SU-DHL-6 (cell line): ENCODE data around the gene SLC35F1.

Experiments
- H2AFZ ChIP-seq: fragments of 200-600 bp; sonication (generic); 2 replicates; pipeline ENCODE4 v1.6.1; 2014; ENCODE audit warnings: low read depth, mild to moderate bottlenecking, moderate library complexity, mixed read lengths, antibody characterized with exemption, low read length; ENCODE audit not compliant: severe bottlenecking
- H3F3A ChIP-seq: fragments of 200-600 bp; shearing (Covaris generic); 2 replicates; pipeline ENCODE4 v1.6.0; 2016; ENCODE audit warnings: antibody characterized with exemption, mild to moderate bottlenecking; ENCODE audit not compliant: insufficient read depth
- H3K27ac ChIP-seq: fragments of 200-600 bp; sonication (generic); 2 replicates; pipeline ENCODE4 v1.5.1; 2016; ENCODE audit warnings: low read depth, mild to moderate bottlenecking, low read length, moderate library complexity, mixed read lengths
- H3K27me3 ChIP-seq: fragments of 200-600 bp; sonication (generic), shearing (Covaris generic); 2 replicates; pipeline ENCODE4 v1.6.0; 2014; ENCODE audit warnings: mild to moderate bottlenecking, low read length
- H3K36me3 ChIP-seq: fragments of 200-600 bp; sonication (generic); 2 replicates; pipeline ENCODE4 v1.6.1; 2014; ENCODE audit warnings: mild to moderate bottlenecking, low read length, mixed read lengths
- H3K4me2 ChIP-seq: fragments of 300-600, 200-600 bp; shearing (Covaris generic), sonication (generic); 2 replicates; pipeline ENCODE4 v1.6.0; 2014; ENCODE audit warnings: low read length, low read depth, mild to moderate bottlenecking; ENCODE audit not compliant: poor library complexity, severe bottlenecking
- H3K4me3 ChIP-seq: fragments of 200-600 bp; sonication (generic); 2 replicates; pipeline ENCODE4 v1.5.1; 2014; ENCODE audit warnings: antibody characterized with exemption, low read length, mild to moderate bottlenecking, mixed read lengths; ENCODE audit not compliant: insufficient read depth, poor library complexity, severe bottlenecking
- H3K79me2 ChIP-seq: fragments of 200-600 bp; sonication (generic); 2 replicates; pipeline ENCODE4 v1.6.1; 2014; ENCODE audit warnings: mild to moderate bottlenecking, low read length, moderate library complexity; ENCODE audit not compliant: insufficient read depth
- H3K9ac ChIP-seq: fragments of 200-600 bp; sonication (generic); 2 replicates; pipeline ENCODE4 v1.7.0; 2014; ENCODE audit warnings: mild to moderate bottlenecking, low read length
- H3K9me2 ChIP-seq: fragments of 200-600 bp; sonication (generic); replicated peaks from 2 replicates; pipeline ENCODE4 v1.6.1; 2014; ENCODE audit warnings: low read length; ENCODE audit not compliant: insufficient read depth
- H3K9me3 ChIP-seq: fragments of 200-600 bp; sonication (generic); 2 replicates; pipeline ENCODE4 v1.6.1; 2014; ENCODE audit warnings: low read length, mixed read lengths; ENCODE audit not compliant: insufficient read depth
- H4K20me1 ChIP-seq: fragments of 200-600 bp; sonication (generic); 2 replicates; pipeline ENCODE4 v1.6.1; 2014; ENCODE audit warnings: low read depth, mild to moderate bottlenecking, antibody characterized with exemption, low read length, moderate library complexity, mixed read lengths
- EZH2phosphoT487 ChIP-seq: fragments of 200-600 bp; sonication (generic), shearing (Covaris generic); conservative IDR thresholded peaks from 2 replicates; pipeline ENCODE4 v1.6.1; 2018; ENCODE audit warnings: mild to moderate bottlenecking, antibody characterized with exemption, low read length, moderate library complexity, mixed read lengths
- TF ChIP-seq, protein P1 (sequence below): fragments of 200-600 bp; sonication (generic); IDR thresholded peaks from one replicate; pipeline ENCODE4 v1.5.1; 2017; ENCODE audit warnings: antibody characterized with exemption, mild to moderate bottlenecking, low read length, moderate library complexity; ENCODE audit not compliant: insufficient read depth, poor library complexity, severe bottlenecking

Gene SLC35F1

DNA sequence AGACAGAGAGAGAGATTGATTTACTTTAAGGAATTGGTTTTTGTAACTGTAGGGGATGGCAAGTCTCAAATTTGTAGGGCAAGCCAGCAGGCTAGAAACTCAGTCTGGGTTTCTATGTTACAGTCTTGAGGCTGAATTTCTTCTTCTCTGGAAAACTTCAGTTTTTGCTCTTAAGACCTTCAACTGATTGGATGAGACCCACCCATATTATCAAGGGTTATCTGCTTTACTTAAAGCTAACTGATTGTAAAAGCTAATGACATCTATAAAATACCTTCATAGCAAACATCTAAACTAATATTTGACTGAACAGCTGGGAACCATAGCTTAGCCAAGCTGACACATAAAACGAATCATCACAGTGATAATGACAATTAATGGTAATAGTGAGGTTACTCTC, 22.4 kb downstream of the SLC35F1 start:
- no peaks in the 10 kb centered on the region for H3K79me2 ChIP-seq
- H3K9me3 ChIP-seq, result peaks cover 13% of the 10 kb centered on the region; the same call in 1 of the 2 replicates
- no peaks in the 10 kb centered on the region for H3K27me3 ChIP-seq
- TF ChIP-seq, protein P1, sequence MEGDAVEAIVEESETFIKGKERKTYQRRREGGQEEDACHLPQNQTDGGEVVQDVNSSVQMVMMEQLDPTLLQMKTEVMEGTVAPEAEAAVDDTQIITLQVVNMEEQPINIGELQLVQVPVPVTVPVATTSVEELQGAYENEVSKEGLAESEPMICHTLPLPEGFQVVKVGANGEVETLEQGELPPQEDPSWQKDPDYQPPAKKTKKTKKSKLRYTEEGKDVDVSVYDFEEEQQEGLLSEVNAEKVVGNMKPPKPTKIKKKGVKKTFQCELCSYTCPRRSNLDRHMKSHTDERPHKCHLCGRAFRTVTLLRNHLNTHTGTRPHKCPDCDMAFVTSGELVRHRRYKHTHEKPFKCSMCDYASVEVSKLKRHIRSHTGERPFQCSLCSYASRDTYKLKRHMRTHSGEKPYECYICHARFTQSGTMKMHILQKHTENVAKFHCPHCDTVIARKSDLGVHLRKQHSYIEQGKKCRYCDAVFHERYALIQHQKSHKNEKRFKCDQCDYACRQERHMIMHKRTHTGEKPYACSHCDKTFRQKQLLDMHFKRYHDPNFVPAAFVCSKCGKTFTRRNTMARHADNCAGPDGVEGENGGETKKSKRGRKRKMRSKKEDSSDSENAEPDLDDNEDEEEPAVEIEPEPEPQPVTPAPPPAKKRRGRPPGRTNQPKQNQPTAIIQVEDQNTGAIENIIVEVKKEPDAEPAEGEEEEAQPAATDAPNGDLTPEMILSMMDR, result no peak
- no peak for TF ChIP-seq EZH2phosphoT487
- H3K36me3 ChIP-seq, result no peaks in the 10 kb centered on the region
- H3F3A ChIP-seq, result no peaks in the 10 kb centered on the region
- no peak overlapping the region for H3K27ac ChIP-seq
- no peak overlapping the region for H3K9ac ChIP-seq
- no peaks in the 10 kb centered on the region for H4K20me1 ChIP-seq
- no peaks in the 10 kb centered on the region for H3K9me2 ChIP-seq
- H2AFZ ChIP-seq, result no peak overlapping the region
- H3K4me3 ChIP-seq, result no peak overlapping the region
- H3K4me2 ChIP-seq, result no peak overlapping the region

DNA sequence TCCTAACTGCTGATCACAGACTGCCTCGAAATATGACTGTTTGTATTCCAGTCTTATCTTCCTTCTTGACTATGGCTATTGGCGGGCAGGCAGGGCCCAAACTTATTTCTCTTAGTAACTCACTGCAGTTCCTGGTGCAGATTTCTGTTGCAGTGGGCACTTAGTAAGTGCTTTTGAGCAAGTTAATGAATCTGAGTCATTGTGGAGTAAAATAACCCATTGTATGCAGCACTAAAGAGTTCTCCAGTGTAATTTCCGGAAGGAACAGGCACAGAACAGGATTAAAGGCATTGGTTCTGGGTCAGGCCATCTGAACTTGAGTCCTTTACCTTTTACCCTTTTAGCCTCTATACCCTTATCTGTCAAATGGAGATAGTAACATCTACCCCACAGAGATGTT, 23.6 kb downstream of the SLC35F1 start:
- Histone ChIP-seq H3K9ac (no peak overlapping the region), H3K36me3 (no peaks in the 10 kb centered on the region), H3F3A (no peaks in the 10 kb centered on the region), H3K9me2 (no peaks in the 10 kb centered on the region), H3K79me2 (no peaks in the 10 kb centered on the region), H3K9me3 (peaks cover 13% of the 10 kb centered on the region; the same call in 1 of the 2 replicates), H2AFZ (no peak overlapping the region), H4K20me1 (no peaks in the 10 kb centered on the region), H3K27me3 (no peaks in the 10 kb centered on the region), H3K4me2 (no peak overlapping the region), H3K4me3 (no peak overlapping the region), H3K27ac (no peak overlapping the region)
- TF ChIP-seq, protein P1, result no peak
- no peak for TF ChIP-seq EZH2phosphoT487

DNA sequence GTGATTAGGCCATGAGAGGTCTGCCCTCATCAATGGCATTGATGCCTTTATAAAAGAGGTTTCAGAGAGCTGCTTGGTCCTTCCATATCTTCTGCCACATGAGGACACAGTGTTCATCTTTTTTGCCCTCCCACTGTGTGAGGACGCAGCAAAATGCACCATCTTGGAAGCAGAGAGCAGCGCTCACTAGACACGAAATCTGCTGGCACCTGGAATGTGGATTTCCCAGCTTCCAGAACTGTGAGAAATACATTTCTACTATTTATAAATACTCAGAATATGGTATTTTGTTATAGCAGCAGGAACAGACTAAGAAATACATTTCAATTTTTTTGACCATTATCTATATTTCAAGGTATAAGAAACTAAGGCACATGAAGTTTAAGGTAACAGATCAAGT, 24.9 kb downstream of the SLC35F1 start:
- H3F3A ChIP-seq, result no peaks in the 10 kb centered on the region
- no peaks in the 10 kb centered on the region for H3K9me2 ChIP-seq
- no peaks in the 10 kb centered on the region for H3K36me3 ChIP-seq
- no peaks in the 10 kb centered on the region for H3K27me3 ChIP-seq
- H3K9ac ChIP-seq, result no peak overlapping the region
- no peak overlapping the region for H3K4me2 ChIP-seq
- no peak overlapping the region for H3K27ac ChIP-seq
- TF ChIP-seq, protein P1, result no peak
- TF ChIP-seq EZH2phosphoT487, result no peak
- H3K9me3 ChIP-seq, result peaks cover 13% of the 10 kb centered on the region; the same call in 1 of the 2 replicates
- no peaks in the 10 kb centered on the region for H3K79me2 ChIP-seq
- H2AFZ ChIP-seq, result no peak overlapping the region
- H3K4me3 ChIP-seq, result no peak overlapping the region
- H4K20me1 ChIP-seq, result no peaks in the 10 kb centered on the region
